RWPE1 (cell line): ENCODE measurements around the gene GREM2.

Source experiments
- CTCF ChIA-PET: fragments of 350-600 bp; sonication (Branson Sonifier 250); formaldehyde crosslinking; extraction: SDS; loops from one replicate; lab custom pipeline; 2021; lab: Yijun Ruan, JAX
- POLR2A ChIA-PET: fragments of 400-600 bp; formaldehyde crosslinking; extraction: SDS; loops from one replicate; lab custom pipeline; 2020; ENCODE audit warnings: antibody characterized with exemption; ENCODE audit not compliant: low non-redundant PET; lab: Yijun Ruan, JAX
- DNase-seq: peaks from one replicate; pipeline ENCODE4 v3.0.0; 2012; ENCODE audit warnings: low spot score
- H3K27ac ChIP-seq: fragments of 450-650 bp; 2 replicates; pipeline ENCODE4 v1.5.1; 2017
- CTCF ChIP-seq: fragments of 450-650 bp; conservative IDR thresholded peaks from 2 replicates; pipeline ENCODE4 v1.5.1; 2017; ENCODE audit warnings: low read depth, mild to moderate bottlenecking

GREM2 gene

GRCh38 chr1:240649733-240650721, 38.1 kb upstream of the GREM2 start:
- TF ChIP-seq CTCF, result no peak
- no peak overlapping the region for H3K27ac ChIP-seq
- ChIA-PET CTCF (interaction anchor here (0.6 kb wide), 1 partner anchor 740 kb away, joined by 4 read pairs; no protein-coding TSS in a partner anchor), POLR2A (no interaction called here)
- DNase-seq, result no peak

GRCh38 chr1:240646571-240647240, 34.8 kb upstream of the GREM2 start:
- POLR2A ChIA-PET, result no interaction called here
- H3K27ac ChIP-seq, result no peak overlapping the region
- no peak for TF ChIP-seq CTCF
- CTCF ChIA-PET, result no interaction called here
- DNase-seq, result no peak

GRCh38 chr1:240644732-240645131, 32.8 kb upstream of the GREM2 start:
- ChIA-PET CTCF (interaction anchor here (0.6 to 0.7 kb wide), 2 partner anchors 542 to 601 kb away, joined by 3 read pairs; no protein-coding TSS in a partner anchor), POLR2A (no interaction called here)
- DNase-seq, result no peak
- no peak for TF ChIP-seq CTCF
- no peak overlapping the region for H3K27ac ChIP-seq

- ChIA-PET CTCF (no interaction called here), POLR2A (no interaction called here)
- no peak for TF ChIP-seq CTCF
- DNase-seq, result no peak
- H3K27ac ChIP-seq, result no peak overlapping the region
Measured at GRCh38 chr1:240635466-240636256, 23.7 kb upstream of the GREM2 start.

DNA sequence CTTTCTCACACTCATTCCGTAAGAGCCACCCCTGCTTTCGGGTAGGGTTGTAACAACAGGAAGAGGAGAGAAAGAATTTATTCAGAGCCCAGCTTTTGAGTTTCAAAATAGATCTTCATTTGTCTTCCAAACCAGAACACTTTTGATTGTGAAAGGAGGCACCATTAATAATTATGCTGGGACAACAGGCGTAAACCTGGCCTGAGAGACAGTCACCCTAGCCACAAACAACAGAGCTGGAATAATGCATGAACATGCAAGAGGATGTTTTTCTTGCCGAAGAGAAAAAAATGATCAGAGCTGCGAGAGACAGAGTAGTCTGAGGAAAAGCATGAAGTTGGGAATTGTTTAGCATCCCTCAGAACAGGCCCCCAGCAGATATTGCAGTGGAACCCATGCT, 18.5 kb upstream of the GREM2 start:
- H3K27ac ChIP-seq, result no peak overlapping the region
- ChIA-PET CTCF (interaction anchor here (0.6 kb wide), 1 partner anchor 430 kb away, joined by 3 read pairs; no protein-coding TSS in a partner anchor), POLR2A (no interaction called here)
- no peak for TF ChIP-seq CTCF
- no peak for DNase-seq

DNA sequence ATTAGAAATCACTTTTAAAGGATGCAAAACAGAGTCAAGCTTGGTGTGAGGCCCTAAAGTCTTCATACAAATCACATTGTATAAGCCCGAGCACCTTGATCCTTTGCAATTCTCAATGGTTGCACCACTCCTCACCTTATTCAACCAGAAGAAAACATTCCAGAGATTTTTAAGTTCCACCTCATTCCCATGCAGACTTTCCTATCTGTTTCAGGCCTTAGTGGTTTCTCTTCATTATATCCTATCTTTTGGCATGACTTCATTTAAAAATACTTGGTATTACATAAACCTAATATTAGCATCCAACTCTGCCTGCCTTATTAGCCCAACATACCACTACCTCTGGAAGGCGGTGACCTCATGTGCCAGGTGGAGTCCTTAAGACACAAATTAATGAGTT, 9.3 kb upstream of the GREM2 start:
- no peak overlapping the region for H3K27ac ChIP-seq
- no peak for DNase-seq
- POLR2A ChIA-PET, result no interaction called here
- CTCF ChIA-PET, result no interaction called here
- TF ChIP-seq CTCF, result no peak
